Upper lobe of left lung (tissue), 4 donors: ENCODE data around the gene EBF3.

Experiments
- POLR2AphosphoS5 ChIP-seq, 2 donors: sonication (generic); formaldehyde crosslinking; IDR thresholded peaks; one replicate each; pipeline ENCODE4 v1.5.1; 2017; ENCODE audit warnings: antibody characterized with exemption in 2 of 2
- TF ChIP-seq, protein P1 (sequence below), 6 experiments: fragments of 450-650 bp in 4 of 6; fragments of 200-600 bp in 2 of 6; sonication (generic) in 2 of 6; IDR thresholded peaks; one replicate each; pipeline ENCODE4 v1.5.1; 2016 to 2019; ENCODE audit warnings: antibody characterized with exemption in 6 of 6

DNA sequence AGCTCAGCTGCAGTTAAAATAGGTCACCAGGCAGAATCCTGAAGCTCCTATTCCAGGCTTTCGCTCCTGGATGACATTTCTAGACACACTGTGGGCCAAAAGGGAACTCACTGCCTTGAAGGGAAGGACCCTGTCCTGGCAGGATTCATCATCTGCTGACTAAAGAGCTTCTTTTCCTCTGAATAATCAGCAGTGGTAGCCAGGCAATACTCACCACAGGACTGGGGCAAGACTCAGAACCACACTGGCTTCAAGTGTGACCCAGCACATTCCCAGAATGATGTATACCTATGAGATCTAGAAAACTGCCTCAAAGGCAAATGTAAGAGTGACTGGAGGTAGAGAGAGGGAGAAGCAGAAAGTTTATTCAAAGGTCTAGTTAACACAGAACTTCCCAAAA lies 29.5 kb upstream of the EBF3 start:
- TF ChIP-seq, protein P1, sequence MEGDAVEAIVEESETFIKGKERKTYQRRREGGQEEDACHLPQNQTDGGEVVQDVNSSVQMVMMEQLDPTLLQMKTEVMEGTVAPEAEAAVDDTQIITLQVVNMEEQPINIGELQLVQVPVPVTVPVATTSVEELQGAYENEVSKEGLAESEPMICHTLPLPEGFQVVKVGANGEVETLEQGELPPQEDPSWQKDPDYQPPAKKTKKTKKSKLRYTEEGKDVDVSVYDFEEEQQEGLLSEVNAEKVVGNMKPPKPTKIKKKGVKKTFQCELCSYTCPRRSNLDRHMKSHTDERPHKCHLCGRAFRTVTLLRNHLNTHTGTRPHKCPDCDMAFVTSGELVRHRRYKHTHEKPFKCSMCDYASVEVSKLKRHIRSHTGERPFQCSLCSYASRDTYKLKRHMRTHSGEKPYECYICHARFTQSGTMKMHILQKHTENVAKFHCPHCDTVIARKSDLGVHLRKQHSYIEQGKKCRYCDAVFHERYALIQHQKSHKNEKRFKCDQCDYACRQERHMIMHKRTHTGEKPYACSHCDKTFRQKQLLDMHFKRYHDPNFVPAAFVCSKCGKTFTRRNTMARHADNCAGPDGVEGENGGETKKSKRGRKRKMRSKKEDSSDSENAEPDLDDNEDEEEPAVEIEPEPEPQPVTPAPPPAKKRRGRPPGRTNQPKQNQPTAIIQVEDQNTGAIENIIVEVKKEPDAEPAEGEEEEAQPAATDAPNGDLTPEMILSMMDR (IDR thresholded peaks at IDR 0.05) = no peak
- no peak for TF ChIP-seq POLR2AphosphoS5 (IDR thresholded peaks at IDR 0.05)
